GM12801 (cell line): ENCODE data around the gene SH3D19.

Experiments used
- TF ChIP-seq, protein P1 (sequence below): IDR thresholded peaks from one replicate; pipeline ENCODE4 v1.5.1; 2011; ENCODE audit warnings: control low read depth; ENCODE audit not compliant: insufficient read length; ENCODE audit errors: extremely low read depth

SH3D19 gene

DNA sequence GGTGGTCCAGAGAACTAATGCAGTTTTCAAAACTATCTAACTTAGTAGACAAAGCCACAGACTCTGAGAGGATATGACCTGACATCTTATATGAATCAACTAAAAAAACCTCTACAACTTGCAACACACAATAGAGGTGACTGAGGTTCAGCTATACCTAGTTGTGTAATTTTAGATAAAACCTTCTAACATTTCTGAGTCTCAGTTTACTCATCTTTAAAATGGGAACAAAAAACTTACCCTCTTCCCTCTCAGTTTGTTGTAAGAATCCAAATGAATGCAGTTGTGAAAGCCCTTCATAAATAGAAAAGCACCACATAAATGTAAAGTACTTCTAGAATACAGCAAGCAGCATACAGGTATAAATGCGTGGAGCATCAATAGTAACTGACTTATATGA, 5.9 kb downstream of the SH3D19 start:
- TF ChIP-seq, protein P1, sequence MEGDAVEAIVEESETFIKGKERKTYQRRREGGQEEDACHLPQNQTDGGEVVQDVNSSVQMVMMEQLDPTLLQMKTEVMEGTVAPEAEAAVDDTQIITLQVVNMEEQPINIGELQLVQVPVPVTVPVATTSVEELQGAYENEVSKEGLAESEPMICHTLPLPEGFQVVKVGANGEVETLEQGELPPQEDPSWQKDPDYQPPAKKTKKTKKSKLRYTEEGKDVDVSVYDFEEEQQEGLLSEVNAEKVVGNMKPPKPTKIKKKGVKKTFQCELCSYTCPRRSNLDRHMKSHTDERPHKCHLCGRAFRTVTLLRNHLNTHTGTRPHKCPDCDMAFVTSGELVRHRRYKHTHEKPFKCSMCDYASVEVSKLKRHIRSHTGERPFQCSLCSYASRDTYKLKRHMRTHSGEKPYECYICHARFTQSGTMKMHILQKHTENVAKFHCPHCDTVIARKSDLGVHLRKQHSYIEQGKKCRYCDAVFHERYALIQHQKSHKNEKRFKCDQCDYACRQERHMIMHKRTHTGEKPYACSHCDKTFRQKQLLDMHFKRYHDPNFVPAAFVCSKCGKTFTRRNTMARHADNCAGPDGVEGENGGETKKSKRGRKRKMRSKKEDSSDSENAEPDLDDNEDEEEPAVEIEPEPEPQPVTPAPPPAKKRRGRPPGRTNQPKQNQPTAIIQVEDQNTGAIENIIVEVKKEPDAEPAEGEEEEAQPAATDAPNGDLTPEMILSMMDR: no peak

DNA sequence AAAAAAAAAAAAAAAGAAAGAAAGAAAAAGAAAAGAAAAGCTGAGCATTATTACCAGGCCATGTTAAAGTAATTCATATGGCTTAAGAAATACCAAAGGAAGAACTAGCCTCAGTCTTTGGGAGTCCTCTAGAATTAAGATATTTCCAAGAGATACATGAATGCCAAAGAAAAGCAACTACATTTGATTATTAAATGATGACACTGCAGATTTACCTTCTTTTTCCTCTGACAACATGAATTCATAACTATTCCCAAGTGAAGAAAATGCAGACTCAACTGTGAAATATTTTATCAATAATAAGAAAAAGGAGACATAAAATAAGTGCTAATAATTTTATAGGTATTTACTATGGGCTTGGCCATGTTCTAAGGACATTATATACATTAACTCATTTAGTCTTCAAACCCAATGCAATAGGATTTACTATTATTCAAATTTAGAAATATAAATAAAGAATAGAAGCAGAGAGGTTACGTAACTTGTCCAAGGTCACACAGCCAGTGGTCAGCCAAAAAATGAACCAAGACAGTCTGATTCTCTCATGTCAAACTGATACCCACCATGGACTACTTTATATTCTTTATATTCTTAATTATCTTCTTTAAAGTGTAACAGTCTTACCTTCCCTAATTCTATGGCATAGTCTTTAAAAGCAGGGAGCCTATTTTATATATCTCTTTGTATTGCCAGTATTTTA, 6.9 kb downstream of the SH3D19 start:
- TF ChIP-seq, protein P1: no peak

DNA sequence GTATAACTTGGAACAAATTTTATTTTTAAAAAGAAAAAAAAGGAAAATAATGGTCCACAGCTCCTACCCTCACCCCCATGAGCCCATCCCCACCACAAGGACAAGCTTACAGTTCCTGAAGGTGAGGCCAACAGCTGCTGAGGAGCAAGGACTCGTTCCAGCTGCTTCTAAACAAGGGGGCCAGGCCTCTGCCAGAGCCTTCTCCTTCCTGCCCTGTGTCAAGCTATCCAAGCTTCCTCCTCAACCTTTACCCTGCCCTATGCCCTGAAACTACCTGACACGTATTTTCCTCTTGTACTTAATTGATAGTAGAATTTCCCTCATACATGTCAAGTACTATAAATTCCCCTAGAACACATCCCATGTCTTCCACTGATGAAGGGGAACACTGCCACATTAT, 8.8 kb downstream of the SH3D19 start:
- TF ChIP-seq, protein P1: no peak

DNA sequence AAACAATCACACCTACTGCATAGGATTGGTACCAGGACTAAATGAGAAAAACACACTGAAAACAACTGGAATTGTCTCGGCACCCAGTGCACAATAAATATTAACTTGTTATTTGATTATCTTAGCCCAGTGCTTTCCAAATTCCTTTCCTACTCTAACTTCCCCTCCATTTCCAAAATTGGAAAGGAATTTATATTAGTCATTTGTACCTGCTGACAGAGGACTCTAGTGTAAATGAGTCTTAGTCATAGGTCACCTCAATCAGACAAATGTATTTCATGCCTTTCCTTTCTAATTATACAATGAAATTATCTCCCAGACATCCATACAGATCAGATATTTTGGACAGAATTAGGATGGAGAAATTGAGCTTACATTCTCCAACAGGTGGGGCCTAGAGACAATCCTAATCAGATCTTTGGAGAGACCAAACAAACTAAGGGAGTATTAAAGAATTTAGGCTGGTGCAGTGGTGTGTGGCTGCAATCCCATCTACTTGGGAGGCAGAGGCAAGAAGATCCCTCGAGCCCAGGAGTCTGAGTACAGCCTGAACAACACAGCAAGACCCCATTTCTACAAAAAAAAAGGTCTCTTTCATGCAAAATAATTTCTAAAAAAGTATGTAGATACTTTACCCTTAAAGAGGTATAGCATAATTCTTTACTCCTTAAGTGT, 10.1 kb downstream of the SH3D19 start:
- TF ChIP-seq, protein P1: no peak

DNA sequence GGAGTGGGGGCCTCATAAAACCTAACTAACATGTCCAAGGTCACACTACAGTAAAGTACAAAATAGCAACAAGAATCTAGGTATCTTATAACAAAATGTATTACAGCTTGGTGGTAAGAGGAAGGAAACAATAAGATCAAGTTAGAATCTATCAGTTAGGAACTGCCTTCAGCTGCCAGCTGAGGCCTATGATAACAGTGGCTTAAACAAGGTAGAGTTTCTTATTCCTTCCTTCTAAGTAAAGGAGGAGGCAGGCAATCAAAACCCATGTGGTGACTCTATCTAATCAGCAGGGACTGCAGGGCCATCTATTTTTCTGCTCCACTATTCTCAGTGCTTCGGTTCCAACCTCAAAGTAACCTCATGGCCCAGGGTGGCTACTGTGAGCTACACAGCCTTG, 10.9 kb downstream of the SH3D19 start:
- TF ChIP-seq, protein P1: no peak

DNA sequence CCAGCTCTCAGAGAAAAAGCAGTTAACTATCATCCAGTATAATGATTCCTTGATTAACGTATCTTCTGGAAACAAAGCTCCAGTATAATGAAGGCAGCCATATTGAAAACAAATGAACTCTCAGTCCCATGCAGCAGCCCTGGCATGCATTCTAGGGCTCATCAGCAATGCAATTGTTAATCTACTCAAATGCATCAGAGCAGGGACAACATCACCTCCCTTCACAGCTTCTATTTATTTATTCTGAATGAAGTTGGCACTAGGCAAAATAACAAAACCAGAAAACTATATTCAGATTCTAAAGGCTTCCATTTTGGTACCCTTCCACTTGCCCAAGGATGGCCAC, 11.4 kb downstream of the SH3D19 start:
- TF ChIP-seq, protein P1: no peak

DNA sequence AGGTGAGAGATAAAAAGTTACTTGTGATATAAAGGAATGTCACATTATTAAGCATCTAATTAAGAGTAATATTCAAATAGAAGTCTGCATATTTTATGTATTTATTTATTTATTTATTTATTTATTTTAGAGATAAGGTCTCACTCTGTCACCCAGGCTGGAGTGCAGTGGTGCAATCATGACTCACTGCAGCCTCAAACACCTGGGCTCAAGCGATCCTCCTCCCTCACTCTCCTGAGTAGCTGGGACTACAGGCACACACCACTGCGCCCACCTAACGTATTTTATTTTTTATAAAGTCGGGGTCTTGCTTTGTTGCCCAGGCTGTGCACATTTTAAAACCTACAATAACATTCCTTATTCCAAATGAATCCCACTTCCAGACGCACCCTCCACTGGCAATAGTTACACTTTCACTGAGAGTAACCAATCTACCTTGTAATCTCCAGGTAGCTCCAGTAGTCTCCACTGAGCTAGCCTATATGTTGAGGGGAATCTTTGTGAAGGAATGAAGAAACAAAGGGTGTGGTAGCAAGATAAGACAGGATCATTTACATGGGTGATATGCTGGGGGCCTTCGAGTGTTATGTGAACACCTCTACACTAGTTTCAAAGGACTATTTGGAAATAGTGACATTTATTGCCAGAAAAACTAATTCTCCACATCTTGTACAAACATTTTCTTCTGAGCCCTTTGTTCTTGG, 11.9 kb downstream of the SH3D19 start:
- TF ChIP-seq, protein P1: no peak
